GM12874 (cell line): ENCODE measurements around the gene LLCFC1.

ENCODE experiments used
- CTCF ChIP-seq: IDR thresholded peaks from 2 replicates; pipeline ENCODE4 v1.5.1; 2011; ENCODE audit warnings: low read depth, mild to moderate bottlenecking, control low read depth, low read length, moderate library complexity; ENCODE audit not compliant: insufficient read depth

LLCFC1 gene

GRCh38 chr7:142969183-142969582, 29.9 kb downstream of the LLCFC1 start:
- TF ChIP-seq CTCF, result no peak

DNA sequence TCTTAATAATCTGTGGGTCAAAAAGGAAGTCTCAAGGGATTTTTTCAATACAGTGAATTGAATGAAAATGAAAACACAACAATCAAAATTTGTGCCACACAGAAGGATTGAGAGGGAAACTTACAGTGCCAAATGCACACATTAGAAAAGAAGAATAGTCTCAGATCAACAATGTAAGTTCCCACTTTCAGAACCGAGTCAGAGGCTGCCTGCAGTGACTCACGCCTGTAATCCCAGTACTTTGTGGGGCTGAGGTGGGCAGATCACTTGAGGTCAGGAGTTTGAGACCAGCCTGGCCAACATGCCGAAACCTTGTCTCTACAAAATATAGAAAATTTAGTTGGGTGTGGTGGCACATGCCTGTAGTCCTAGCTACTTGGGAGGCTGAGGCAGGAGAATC, 35.3 kb downstream of the LLCFC1 start:
- no peak for TF ChIP-seq CTCF

- TF ChIP-seq CTCF, result no peak
These were observed 44.5 kb downstream of the LLCFC1 start for GRCh38 chr7:142983825-142984224.

DNA sequence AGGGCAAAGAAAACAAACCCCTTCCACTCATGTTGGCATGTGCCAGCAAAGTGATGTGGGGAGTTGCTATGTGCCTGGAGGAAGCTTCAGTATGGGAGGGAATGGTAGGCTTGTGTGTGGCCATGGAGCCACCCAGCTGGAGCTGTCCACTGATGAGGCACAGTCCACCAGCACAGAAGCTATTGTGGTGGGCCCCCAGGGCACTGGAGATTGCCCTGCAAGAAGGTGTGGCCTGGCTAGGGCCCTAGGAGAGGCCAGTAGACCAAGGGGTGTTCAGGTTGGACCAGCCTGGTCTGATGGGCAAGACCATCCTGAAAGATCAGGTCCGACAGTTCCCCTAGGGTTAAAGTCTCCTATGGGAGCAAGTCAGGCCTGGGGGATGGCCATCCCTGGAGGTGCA, 45.0 kb downstream of the LLCFC1 start:
- TF ChIP-seq CTCF, result no peak
